Esophagus muscularis mucosa (tissue), 4 donors: ENCODE data around the gene CRISPLD2. TPM values are rescaled to one million over a fixed set of nuclear protein-coding genes. Genes with fewer than 3 reads are reported as not detected.
A peak's percentile ranks its signal among the peaks of the same experiment; 100 is the strongest.

Experiments
- DNase-seq: peaks from one replicate; pipeline ENCODE4 v3.0.0-alpha.2; 2017; ENCODE audit errors: extremely low spot score
- H3K27ac ChIP-seq, 4 donors: fragments of 200-600 bp; sonication (generic); replicated peaks in 1 of 4; 1 replicate in 3 of 4; 2 replicates in 1 of 4; pipeline ENCODE4 v1.5.1; 2016 to 2019; ENCODE audit warnings: mild to moderate bottlenecking in 1 of 4
- H3K27me3 ChIP-seq, 4 donors: fragments of 200-600 bp; sonication (generic); one replicate each; pipeline versions ENCODE4 v1.5.1 to v1.6.0; 2016 to 2019
- H3K36me3 ChIP-seq, 4 donors: fragments of 200-600 bp; sonication (generic); one replicate each; pipeline ENCODE4 v1.5.1; 2016 to 2019
- H3K4me1 ChIP-seq, 4 donors: fragments of 200-600 bp; sonication (generic); one replicate each; pipeline ENCODE4 v1.5.1; 2016 to 2019
- H3K4me3 ChIP-seq, 4 donors: fragments of 200-600 bp; sonication (generic); 1 replicate in 2 of 4; 2 replicates in 2 of 4; pipeline ENCODE4 v1.5.1; 2016 to 2019; ENCODE audit warnings: mild to moderate bottlenecking in 4 of 4, moderate library complexity in 1 of 4
- H3K9me3 ChIP-seq, 4 donors: fragments of 200-600 bp; sonication (generic); 1 replicate in 3 of 4; 2 replicates in 1 of 4; pipeline ENCODE4 v1.5.1; 2016 to 2019
- EP300 ChIP-seq: sonication (generic); formaldehyde crosslinking; IDR thresholded peaks from one replicate; pipeline ENCODE4 v1.6.1; 2017; ENCODE audit warnings: antibody characterized with exemption
- POLR2A ChIP-seq: fragments of 450-650 bp; IDR thresholded peaks from one replicate; pipeline ENCODE4 v1.6.1; 2017; ENCODE audit warnings: antibody characterized with exemption, moderate library complexity, mild to moderate bottlenecking, low read depth
- POLR2AphosphoS5 ChIP-seq, 2 donors: sonication (generic); formaldehyde crosslinking; IDR thresholded peaks; one replicate each; pipeline ENCODE4 v1.6.1; 2017; ENCODE audit warnings: antibody characterized with exemption in 2 of 2
- WGBS: methylation state at CpG from one replicate; pipeline ENCODE4 v1.1.5; 2018; 5-methylcytosine and 5-hydroxymethylcytosine counted together
- intact Hi-C: fragments of 100-400 bp; cut with DNase I; formaldehyde crosslinking; loops from one replicate; pipeline ENCODE4 v1.15.1; 2023
- total RNA-seq, 4 donors: library from RNA; depleted of rRNA; stranded (reverse); fragments of >200 nt; gene quantifications; one replicate each; pipeline versions ENCODE4 v1.1.0 to v1.2.1, GENCODE V29; 2016
- TF ChIP-seq, protein P1 (sequence below), 3 experiments: fragments of 200-600 bp in 2 of 3; fragments of 450-650 bp in 1 of 3; sonication (generic) in 2 of 3; IDR thresholded peaks; one replicate each; pipeline ENCODE4 v1.5.1; 2017 to 2019; ENCODE audit warnings: antibody characterized with exemption in 3 of 3, mild to moderate bottlenecking in 2 of 3, moderate library complexity in 1 of 3

CRISPLD2 gene
- total RNA-seq, 4 donors from 2014 or later, result 230 to 568 (median 289) TPM

GRCh38 chr16:84893467-84893848 lies 73.7 kb downstream of the CRISPLD2 start:
- peaks cover 46 to 100% (median 81%) of the 10 kb centered on the region in 4 donors for H3K36me3 ChIP-seq
- TF ChIP-seq POLR2A (no peak), EP300 (no peak), POLR2AphosphoS5 (IDR thresholded peaks at IDR 0.05) (no peak)
- TF ChIP-seq, protein P1, sequence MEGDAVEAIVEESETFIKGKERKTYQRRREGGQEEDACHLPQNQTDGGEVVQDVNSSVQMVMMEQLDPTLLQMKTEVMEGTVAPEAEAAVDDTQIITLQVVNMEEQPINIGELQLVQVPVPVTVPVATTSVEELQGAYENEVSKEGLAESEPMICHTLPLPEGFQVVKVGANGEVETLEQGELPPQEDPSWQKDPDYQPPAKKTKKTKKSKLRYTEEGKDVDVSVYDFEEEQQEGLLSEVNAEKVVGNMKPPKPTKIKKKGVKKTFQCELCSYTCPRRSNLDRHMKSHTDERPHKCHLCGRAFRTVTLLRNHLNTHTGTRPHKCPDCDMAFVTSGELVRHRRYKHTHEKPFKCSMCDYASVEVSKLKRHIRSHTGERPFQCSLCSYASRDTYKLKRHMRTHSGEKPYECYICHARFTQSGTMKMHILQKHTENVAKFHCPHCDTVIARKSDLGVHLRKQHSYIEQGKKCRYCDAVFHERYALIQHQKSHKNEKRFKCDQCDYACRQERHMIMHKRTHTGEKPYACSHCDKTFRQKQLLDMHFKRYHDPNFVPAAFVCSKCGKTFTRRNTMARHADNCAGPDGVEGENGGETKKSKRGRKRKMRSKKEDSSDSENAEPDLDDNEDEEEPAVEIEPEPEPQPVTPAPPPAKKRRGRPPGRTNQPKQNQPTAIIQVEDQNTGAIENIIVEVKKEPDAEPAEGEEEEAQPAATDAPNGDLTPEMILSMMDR (IDR thresholded peaks at IDR 0.05), result no peak
- no peak overlapping the region for H3K27ac ChIP-seq
- H3K27me3 ChIP-seq, result no peaks in the 10 kb centered on the region
- no peak for DNase-seq
- intact Hi-C loops, result no loop called here
- H3K9me3 ChIP-seq, result no peaks in the 10 kb centered on the region
- H3K4me1 ChIP-seq, result peaks cover 0 to 16% (median 4%) of the 10 kb centered on the region in 4 donors
- 93% methylated on average over 2 of the region's 3 CpGs for WGBS
- H3K4me3 ChIP-seq, result no peak overlapping the region

DNA sequence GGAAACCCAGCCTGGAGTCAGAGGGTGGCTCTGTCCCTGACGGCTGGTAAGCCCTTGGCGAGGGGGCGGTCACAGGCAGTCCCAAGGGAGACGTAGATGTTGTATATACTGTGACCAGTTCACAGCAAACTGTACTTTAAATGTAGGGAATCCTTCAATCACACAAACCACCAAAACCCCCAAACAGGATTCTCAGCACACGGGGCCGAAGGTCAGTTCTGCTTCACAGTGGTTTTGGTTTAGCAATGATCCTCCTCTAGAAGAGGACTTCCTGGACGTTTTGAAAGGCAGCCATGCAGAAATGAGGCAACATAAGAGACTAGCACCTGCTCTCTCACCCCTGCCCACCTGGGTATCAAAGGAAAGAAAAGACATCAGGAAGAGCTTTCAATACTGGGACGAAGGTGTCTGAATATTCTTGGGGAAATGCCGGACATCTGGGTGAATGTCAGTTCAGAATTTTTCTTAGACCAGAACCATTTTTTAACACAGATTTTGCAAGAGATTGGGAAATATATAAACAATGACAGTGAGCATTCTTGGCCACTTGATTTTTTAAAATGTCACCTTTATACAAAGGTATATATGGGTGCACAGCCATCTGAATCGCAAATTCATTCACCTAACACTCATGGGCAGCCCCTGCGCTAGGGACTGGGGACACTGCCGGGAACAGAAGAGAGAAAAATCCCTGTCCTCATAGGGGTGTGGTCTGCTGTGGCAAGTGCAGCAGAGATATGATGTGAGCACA lies 74.2 kb downstream of the CRISPLD2 start:
- no peak for DNase-seq
- Histone ChIP-seq H3K36me3 (peaks cover 40 to 100% (median 81%) of the 10 kb centered on the region in 4 donors), H3K27me3 (no peaks in the 10 kb centered on the region), H3K9me3 (no peaks in the 10 kb centered on the region), H3K4me1 (peaks cover 0 to 16% (median 4%) of the 10 kb centered on the region in 4 donors), H3K27ac (no peak overlapping the region), H3K4me3 (no peak overlapping the region)
- 76% methylated on average over 12 of the region's 12 CpGs for WGBS
- TF ChIP-seq, protein P1 (IDR thresholded peaks at IDR 0.05), result no peak
- no peak for TF ChIP-seq POLR2A
- no peak for TF ChIP-seq EP300
- TF ChIP-seq POLR2AphosphoS5 (IDR thresholded peaks at IDR 0.05), result peak in 1 of 2 donors; percentile 7
- intact Hi-C loops, result no loop called here

DNA sequence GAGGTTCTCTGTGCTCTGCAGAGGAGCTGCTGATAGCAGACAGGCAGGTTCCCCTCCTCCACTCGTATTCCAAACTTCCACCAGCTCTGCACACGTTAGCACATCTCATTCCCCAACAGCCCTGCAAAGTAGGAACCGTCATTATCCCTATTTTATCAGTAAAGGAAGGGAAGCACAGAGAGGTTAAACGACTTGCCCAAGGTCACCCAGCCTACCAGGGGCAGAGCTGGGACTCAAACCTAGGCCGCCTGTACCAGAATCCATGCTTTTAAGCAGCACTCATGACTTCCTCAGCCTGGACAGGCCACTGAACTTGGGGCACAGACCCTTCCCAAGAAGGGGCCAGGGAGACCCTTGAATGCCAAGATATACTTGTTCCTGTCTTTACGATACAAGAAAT lies 75.2 kb downstream of the CRISPLD2 start:
- Histone ChIP-seq H3K4me1 (peaks cover 0 to 16% (median 4%) of the 10 kb centered on the region in 4 donors), H3K27me3 (no peaks in the 10 kb centered on the region), H3K9me3 (no peaks in the 10 kb centered on the region), H3K36me3 (peaks cover 39 to 100% (median 81%) of the 10 kb centered on the region in 4 donors), H3K27ac (no peak overlapping the region), H3K4me3 (no peak overlapping the region)
- intact Hi-C loops, result no loop called here
- 80% methylated on average over 6 of the region's 6 CpGs for WGBS
- no peak for DNase-seq
- TF ChIP-seq POLR2AphosphoS5 (IDR thresholded peaks at IDR 0.05) (no peak), EP300 (no peak), POLR2A (no peak)
- TF ChIP-seq, protein P1 (IDR thresholded peaks at IDR 0.05), result no peak

- H3K4me1 ChIP-seq, result peaks cover 0 to 6% (median 2%) of the 10 kb centered on the region in 4 donors
- TF ChIP-seq EP300, result no peak
- TF ChIP-seq, protein P1 (IDR thresholded peaks at IDR 0.05), result no peak
- no peak for TF ChIP-seq POLR2A
- no peak for TF ChIP-seq POLR2AphosphoS5 (IDR thresholded peaks at IDR 0.05)
- H3K9me3 ChIP-seq, result no peaks in the 10 kb centered on the region
- H3K4me3 ChIP-seq, result no peak overlapping the region
- H3K36me3 ChIP-seq, result peaks cover 44 to 99% (median 76%) of the 10 kb centered on the region in 4 donors
- no peaks in the 10 kb centered on the region for H3K27me3 ChIP-seq
- no peak overlapping the region for H3K27ac ChIP-seq
- WGBS, result 88% methylated on average over 9 of the region's 9 CpGs
- DNase-seq, result no peak
- intact Hi-C loops, result no loop called here
Observed at GRCh38 chr16:84896847-84897246, 77.1 kb downstream of the CRISPLD2 start.
